PC-9 (cell line): ENCODE measurements around the gene LRRC34.

Experiments used
- CTCF ChIP-seq: fragments of 200-600 bp; sonication (generic); conservative IDR thresholded peaks from 2 replicates; pipeline ENCODE4 v1.6.1; 2017; ENCODE audit warnings: mixed run types, antibody characterized with exemption, mild to moderate bottlenecking, moderate library complexity
- EZH2 ChIP-seq: fragments of 200-600 bp; sonication (generic); IDR thresholded peaks from 2 replicates; pipeline ENCODE4 v1.8.0; 2017; ENCODE audit warnings: antibody characterized with exemption, low read depth

GRCh38 chr3:169813757-169814517, 1.2 kb upstream of the LRRC34 start:
- TF ChIP-seq CTCF (peak; percentile 74), EZH2 (no peak)
